Heart left ventricle (tissue), 13 donors: ENCODE results near the gene RUFY4.

Source experiments
- POLR2A ChIP-seq, 2 donors: fragments of 450-650 bp; IDR thresholded peaks; one replicate each; pipeline ENCODE4 v1.6.1; 2017; ENCODE audit warnings: antibody characterized with exemption in 2 of 2, mild to moderate bottlenecking in 2 of 2, moderate library complexity in 2 of 2
- TF ChIP-seq, protein P1 (sequence below), 12 donors: fragments of 200-600 bp; sonication (generic) in 4 of 12; IDR thresholded peaks; one replicate each; pipeline versions ENCODE4 v1.5.0 to v1.8.0; 2018 to 2022; ENCODE audit warnings: antibody characterized with exemption in 12 of 12, mild to moderate bottlenecking in 5 of 12
- donor health status: ischemic (EF 13 %, LVEDD 7.1; RV severe dilation, severe dysfunction).
- donor health status: DM: no; HTN: yes; CAD: no.
- donor health status: DM: no; HTN: no; CAD: no.
- donor health status: ischemic (EF 25% LVEDD 6.9; RV normal size, moderate dysfunction).
- donor health status: ischemic (EF 25% LVEDD 5.7; RV mildly dilated, moderate dysfunction).
- donor health status: ischemic (EF 35%, LVEDD 5.7; RV mildly dilated, moderate dysfunction).
- donor health status: nonischemic (EF 11% LVEDD 7.7; RV severe dilation, severe dysfunction).
- donor health status: DM: yes; HTN: yes; CAD: no.
- donor health status: PGD.
- donor health status: ischemic (EF 29% LVEDD 5.4; RV normal size, mild dysfunction).
- donor health status: nonischemic (EF 23%, LVEDD 6.1; RV moderate dilation, normal function).

DNA sequence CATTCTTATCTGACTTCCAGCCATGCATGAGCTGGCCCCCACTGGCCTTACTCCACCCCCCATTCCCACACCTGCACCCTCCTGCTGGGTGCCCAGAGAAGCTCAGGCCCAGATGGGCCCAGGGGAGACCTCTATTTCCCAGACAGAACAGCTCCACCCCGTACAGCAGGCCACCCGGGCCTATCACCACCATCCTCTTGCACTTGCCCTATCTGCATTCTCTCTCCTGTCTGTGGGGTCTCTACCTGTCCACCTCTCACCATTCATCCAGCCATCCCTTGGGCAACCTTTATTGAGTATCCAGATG is 40.9 kb upstream of the RUFY4 start:
- no peak for TF ChIP-seq POLR2A (IDR thresholded peaks at IDR 0.05)
- TF ChIP-seq, protein P1, sequence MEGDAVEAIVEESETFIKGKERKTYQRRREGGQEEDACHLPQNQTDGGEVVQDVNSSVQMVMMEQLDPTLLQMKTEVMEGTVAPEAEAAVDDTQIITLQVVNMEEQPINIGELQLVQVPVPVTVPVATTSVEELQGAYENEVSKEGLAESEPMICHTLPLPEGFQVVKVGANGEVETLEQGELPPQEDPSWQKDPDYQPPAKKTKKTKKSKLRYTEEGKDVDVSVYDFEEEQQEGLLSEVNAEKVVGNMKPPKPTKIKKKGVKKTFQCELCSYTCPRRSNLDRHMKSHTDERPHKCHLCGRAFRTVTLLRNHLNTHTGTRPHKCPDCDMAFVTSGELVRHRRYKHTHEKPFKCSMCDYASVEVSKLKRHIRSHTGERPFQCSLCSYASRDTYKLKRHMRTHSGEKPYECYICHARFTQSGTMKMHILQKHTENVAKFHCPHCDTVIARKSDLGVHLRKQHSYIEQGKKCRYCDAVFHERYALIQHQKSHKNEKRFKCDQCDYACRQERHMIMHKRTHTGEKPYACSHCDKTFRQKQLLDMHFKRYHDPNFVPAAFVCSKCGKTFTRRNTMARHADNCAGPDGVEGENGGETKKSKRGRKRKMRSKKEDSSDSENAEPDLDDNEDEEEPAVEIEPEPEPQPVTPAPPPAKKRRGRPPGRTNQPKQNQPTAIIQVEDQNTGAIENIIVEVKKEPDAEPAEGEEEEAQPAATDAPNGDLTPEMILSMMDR (IDR thresholded peaks at IDR 0.05): no peak
